HepG2 (cell line): ENCODE results near the gene SAMD10. TPM values are rescaled to one million over a fixed set of nuclear protein-coding genes. Genes with fewer than 3 reads are reported as not detected.

Experiments used
- AGO2 ChIP-seq: fragments of 200-400 bp; formaldehyde crosslinking; optimal IDR thresholded peaks from 2 replicates; pipeline ENCODE3; 2017; ENCODE audit warnings: mild to moderate bottlenecking, low read depth, low read length, moderate library complexity
- ARNT2 ChIP-seq: sonication (generic); formaldehyde crosslinking; IDR thresholded peaks from 2 replicates; pipeline ENCODE4 v1.8.0; 2022; ENCODE audit warnings: mild to moderate bottlenecking, low read depth, missing genetic modification reagents, moderate library complexity
- HNF4A ChIP-seq: sonication (generic); formaldehyde crosslinking; IDR thresholded peaks from 2 replicates; pipeline ENCODE4 v1.4.0; 2020; ENCODE audit warnings: missing genetic modification reagents
- HNRNPL ChIP-seq: fragments of 200-400 bp; formaldehyde crosslinking; IDR thresholded peaks from 2 replicates; pipeline ENCODE4 v1.6.1; 2017; ENCODE audit warnings: mild to moderate bottlenecking, low read depth, low read length
- JUND ChIP-seq: sonication (generic); formaldehyde crosslinking; IDR thresholded peaks from 2 replicates; pipeline ENCODE4 v1.8.0; 2022; ENCODE audit warnings: mild to moderate bottlenecking, missing genetic modification reagents
- KMT2A ChIP-seq: sonication (generic); formaldehyde crosslinking; IDR thresholded peaks from 2 replicates; pipeline ENCODE4 v1.4.0; 2020; ENCODE audit warnings: missing genetic modification reagents
- MEIS1 ChIP-seq: sonication (generic); formaldehyde crosslinking; IDR thresholded peaks from 2 replicates; pipeline ENCODE4 v1.9.0; 2021; ENCODE audit warnings: mild to moderate bottlenecking, missing genetic modification reagents, moderate library complexity, borderline replicate concordance
- MXI1 ChIP-seq: IDR thresholded peaks from 3 replicates; pipeline ENCODE4 v1.6.1; 2012; ENCODE audit warnings: low read depth, low read length, inconsistent platforms, borderline replicate concordance
- MYC ChIP-seq: sonication (generic); formaldehyde crosslinking; IDR thresholded peaks from 2 replicates; pipeline ENCODE4 v1.9.0; 2021; ENCODE audit warnings: missing genetic modification reagents, borderline replicate concordance
- NFKB2 ChIP-seq: sonication (generic); formaldehyde crosslinking; IDR thresholded peaks from 2 replicates; pipeline ENCODE4 v1.4.0; 2020; ENCODE audit warnings: missing genetic modification reagents, borderline replicate concordance
- NFRKB ChIP-seq: fragments of 450-650 bp; IDR thresholded peaks from 2 replicates; pipeline ENCODE4 v1.6.1; 2017
- NR2F1 ChIP-seq, 2 experiments: fragments of 450-650 bp in 1 of 2; formaldehyde crosslinking in 1 of 2; IDR thresholded peaks; 2 replicates each; pipeline versions ENCODE4 v1.5.0 to v1.6.1; 2016 to 2020; ENCODE audit warnings: mild to moderate bottlenecking in 1 of 2, missing compliant biosample characterization in 1 of 2, missing genetic modification reagents in 1 of 2, moderate library complexity in 1 of 2
- TCF12 ChIP-seq, 2 experiments: fragments of 450-650 bp in 1 of 2; sonication (generic) in 1 of 2; formaldehyde crosslinking in 1 of 2; IDR thresholded peaks; 2 replicates each; pipeline versions ENCODE4 v1.6.1 to v1.8.0; 2017 to 2022; ENCODE audit warnings: antibody characterized with exemption in 1 of 2, mild to moderate bottlenecking in 1 of 2, missing genetic modification reagents in 1 of 2, moderate library complexity in 1 of 2
- ZNF101 ChIP-seq: sonication (generic); formaldehyde crosslinking; IDR thresholded peaks from 2 replicates; pipeline ENCODE4 v1.4.0; 2020; ENCODE audit warnings: mild to moderate bottlenecking, low read depth, missing genetic modification reagents, borderline replicate concordance
- ZNF282 ChIP-seq: fragments of 450-650 bp; IDR thresholded peaks from 2 replicates; pipeline ENCODE4 v1.6.1; 2018; ENCODE audit not compliant: partially characterized antibody
- ZNF598 ChIP-seq: sonication (generic); formaldehyde crosslinking; IDR thresholded peaks from 2 replicates; pipeline ENCODE4 v1.5.1; 2020; ENCODE audit warnings: mild to moderate bottlenecking, missing genetic modification reagents, borderline replicate concordance
- ZNF749 ChIP-seq: sonication (generic); formaldehyde crosslinking; IDR thresholded peaks from 2 replicates; pipeline ENCODE4 v1.8.0; 2022; ENCODE audit warnings: mild to moderate bottlenecking, missing genetic modification reagents, moderate library complexity, borderline replicate concordance
- polyA plus RNA-seq, 8 experiments: library from polyadenylated mRNA; depleted of rRNA in 3 of 8; stranded (reverse) in 7 of 8; unstranded in 1 of 8; fragments of >200 nt; fragmentation: Illumina TruSeq in 4 of 8; extraction: Trizol in 4 of 8; gene quantifications; 2 replicates each; pipeline versions ENCODE4 v1.2.1 to v1.2.3, GENCODE V29; 2011 to 2016; ENCODE audit warnings: low read depth in 4 of 8, missing spikeins in 1 of 8, mixed read lengths in 1 of 8; ENCODE audit not compliant: insufficient read depth in 1 of 8
- total RNA-seq, 5 experiments: library from RNA; depleted of rRNA; stranded (reverse); fragments of >200 nt; fragmentation: Illumina TruSeq; extraction: Trizol; gene quantifications; 2 replicates each; pipeline ENCODE4 v1.2.3, GENCODE V29; 2016; ENCODE audit warnings: low read depth in 1 of 5
- TF ChIP-seq, protein P1 (sequence below): IDR thresholded peaks from 2 replicates; pipeline ENCODE4 v1.6.1; 2016; ENCODE audit warnings: missing genetic modification reagents, missing compliant biosample characterization
- TF ChIP-seq, protein P2 (sequence below): sonication (generic); formaldehyde crosslinking; IDR thresholded peaks from 2 replicates; pipeline ENCODE4 v1.5.1; 2020; ENCODE audit warnings: missing genetic modification reagents, mild to moderate bottlenecking, borderline replicate concordance
- TF ChIP-seq, protein P3 (sequence below): sonication (generic); formaldehyde crosslinking; IDR thresholded peaks from 2 replicates; pipeline ENCODE4 v1.4.0; 2020; ENCODE audit warnings: mild to moderate bottlenecking, missing genetic modification reagents
- TF ChIP-seq, protein P4 (sequence below): IDR thresholded peaks from 2 replicates; pipeline ENCODE4 v1.6.1; 2016; ENCODE audit warnings: mild to moderate bottlenecking, missing biosample characterization, missing genetic modification reagents
- TF ChIP-seq, protein P5 (sequence below): sonication (generic); formaldehyde crosslinking; IDR thresholded peaks from 2 replicates; pipeline ENCODE4 v1.4.0; 2020; ENCODE audit warnings: missing genetic modification reagents
- TF ChIP-seq, protein P6 (sequence below): sonication (generic); formaldehyde crosslinking; IDR thresholded peaks from 2 replicates; pipeline ENCODE4 v1.9.0; 2021; ENCODE audit warnings: missing genetic modification reagents, borderline replicate concordance

Gene SAMD10
- total and polyA plus RNA-seq, 2 of the 13 experiments (the other 11 are each of a cell fraction or from before 2014, with no cell fraction given): 6.1 to 11.0 TPM

DNA sequence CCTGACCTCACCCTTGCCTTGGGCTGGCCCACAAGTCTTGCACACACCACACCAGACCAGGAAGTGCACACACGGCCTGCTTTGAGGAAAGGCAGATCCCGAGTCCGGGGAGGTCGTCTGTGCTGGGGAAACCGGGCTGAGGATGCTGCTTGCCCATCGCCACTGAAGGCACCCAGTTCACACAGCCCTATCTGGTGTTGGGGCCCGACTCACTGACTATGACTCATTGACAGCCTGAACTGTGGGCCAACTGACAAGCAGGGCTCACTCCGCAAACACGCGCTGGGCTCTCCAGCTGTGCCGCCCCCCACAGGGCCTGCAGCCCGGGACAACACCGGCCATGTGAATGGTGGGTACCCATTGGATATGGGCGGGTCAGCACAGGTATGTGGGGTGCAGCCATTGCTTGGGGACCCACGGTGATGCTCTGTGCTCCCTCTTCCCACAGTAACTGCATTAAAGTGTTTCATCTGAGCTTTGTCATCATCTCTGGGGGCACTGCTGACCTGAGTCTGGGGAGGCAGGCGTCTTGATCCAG, 1.6 kb downstream of the SAMD10 start (continued):
- TF ChIP-seq, protein P1, sequence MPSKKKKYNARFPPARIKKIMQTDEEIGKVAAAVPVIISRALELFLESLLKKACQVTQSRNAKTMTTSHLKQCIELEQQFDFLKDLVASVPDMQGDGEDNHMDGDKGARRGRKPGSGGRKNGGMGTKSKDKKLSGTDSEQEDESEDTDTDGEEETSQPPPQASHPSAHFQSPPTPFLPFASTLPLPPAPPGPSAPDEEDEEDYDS: peak; percentile 68
- no peak for TF ChIP-seq NFRKB
- peak; percentile 99 for TF ChIP-seq MXI1
- TF ChIP-seq JUND (CRISPR knock-in tag): peak; percentile 95
- TF ChIP-seq, protein P2, sequence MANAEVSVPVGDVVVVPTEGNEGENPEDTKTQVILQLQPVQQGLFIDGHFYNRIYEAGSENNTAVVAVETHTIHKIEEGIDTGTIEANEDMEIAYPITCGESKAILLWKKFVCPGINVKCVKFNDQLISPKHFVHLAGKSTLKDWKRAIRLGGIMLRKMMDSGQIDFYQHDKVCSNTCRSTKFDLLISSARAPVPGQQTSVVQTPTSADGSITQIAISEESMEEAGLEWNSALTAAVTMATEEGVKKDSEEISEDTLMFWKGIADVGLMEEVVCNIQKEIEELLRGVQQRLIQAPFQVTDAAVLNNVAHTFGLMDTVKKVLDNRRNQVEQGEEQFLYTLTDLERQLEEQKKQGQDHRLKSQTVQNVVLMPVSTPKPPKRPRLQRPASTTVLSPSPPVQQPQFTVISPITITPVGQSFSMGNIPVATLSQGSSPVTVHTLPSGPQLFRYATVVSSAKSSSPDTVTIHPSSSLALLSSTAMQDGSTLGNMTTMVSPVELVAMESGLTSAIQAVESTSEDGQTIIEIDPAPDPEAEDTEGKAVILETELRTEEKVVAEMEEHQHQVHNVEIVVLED (CRISPR knock-in tag): peak; percentile 32; the same call in 1 of the 2 replicates
- TF ChIP-seq, protein P3, sequence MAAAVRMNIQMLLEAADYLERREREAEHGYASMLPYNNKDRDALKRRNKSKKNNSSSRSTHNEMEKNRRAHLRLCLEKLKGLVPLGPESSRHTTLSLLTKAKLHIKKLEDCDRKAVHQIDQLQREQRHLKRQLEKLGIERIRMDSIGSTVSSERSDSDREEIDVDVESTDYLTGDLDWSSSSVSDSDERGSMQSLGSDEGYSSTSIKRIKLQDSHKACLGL (CRISPR knock-in tag): peak; percentile 86; the same call in 1 of the 2 replicates
- TF ChIP-seq ZNF101 (CRISPR knock-in tag): 0 out of 2 replicates have a peak, but pooled peaks have one; percentile 21
- TF ChIP-seq HNF4A (CRISPR knock-in tag): 0 out of 2 replicates have a peak, but pooled peaks have one; percentile 13
- no peak for TF ChIP-seq NR2F1 (CRISPR knock-in tag; IDR thresholded peaks at IDR 0.05)
- TF ChIP-seq NFKB2: peak; percentile 83; the same call in 1 of the 2 replicates
- TF ChIP-seq, protein P4, sequence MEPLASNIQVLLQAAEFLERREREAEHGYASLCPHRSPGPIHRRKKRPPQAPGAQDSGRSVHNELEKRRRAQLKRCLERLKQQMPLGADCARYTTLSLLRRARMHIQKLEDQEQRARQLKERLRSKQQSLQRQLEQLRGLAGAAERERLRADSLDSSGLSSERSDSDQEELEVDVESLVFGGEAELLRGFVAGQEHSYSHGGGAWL (CRISPR knock-in tag): peak; percentile 90
- TF ChIP-seq MEIS1 (CRISPR knock-in tag): peak; percentile 98
- TF ChIP-seq ZNF749: peak; percentile 80; the same call in 1 of the 2 replicates
- no peak for TF ChIP-seq ZNF282
- TF ChIP-seq KMT2A (CRISPR knock-in tag): no peak
- peak; percentile 91; the same call in 1 of the 2 replicates for TF ChIP-seq MYC (CRISPR knock-in tag)
- TF ChIP-seq ZNF598 (CRISPR knock-in tag): peak; percentile 93; the same call in 1 of the 2 replicates
- TF ChIP-seq AGO2: peak; percentile 76
- TF ChIP-seq, protein P5, sequence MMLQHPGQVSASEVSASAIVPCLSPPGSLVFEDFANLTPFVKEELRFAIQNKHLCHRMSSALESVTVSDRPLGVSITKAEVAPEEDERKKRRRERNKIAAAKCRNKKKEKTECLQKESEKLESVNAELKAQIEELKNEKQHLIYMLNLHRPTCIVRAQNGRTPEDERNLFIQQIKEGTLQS: peak; percentile 92
- no peak for TF ChIP-seq TCF12 (IDR thresholded peaks at IDR 0.05)
- no peak for TF ChIP-seq TCF12 (CRISPR knock-in tag; IDR thresholded peaks at IDR 0.05)
- TF ChIP-seq, protein P6, sequence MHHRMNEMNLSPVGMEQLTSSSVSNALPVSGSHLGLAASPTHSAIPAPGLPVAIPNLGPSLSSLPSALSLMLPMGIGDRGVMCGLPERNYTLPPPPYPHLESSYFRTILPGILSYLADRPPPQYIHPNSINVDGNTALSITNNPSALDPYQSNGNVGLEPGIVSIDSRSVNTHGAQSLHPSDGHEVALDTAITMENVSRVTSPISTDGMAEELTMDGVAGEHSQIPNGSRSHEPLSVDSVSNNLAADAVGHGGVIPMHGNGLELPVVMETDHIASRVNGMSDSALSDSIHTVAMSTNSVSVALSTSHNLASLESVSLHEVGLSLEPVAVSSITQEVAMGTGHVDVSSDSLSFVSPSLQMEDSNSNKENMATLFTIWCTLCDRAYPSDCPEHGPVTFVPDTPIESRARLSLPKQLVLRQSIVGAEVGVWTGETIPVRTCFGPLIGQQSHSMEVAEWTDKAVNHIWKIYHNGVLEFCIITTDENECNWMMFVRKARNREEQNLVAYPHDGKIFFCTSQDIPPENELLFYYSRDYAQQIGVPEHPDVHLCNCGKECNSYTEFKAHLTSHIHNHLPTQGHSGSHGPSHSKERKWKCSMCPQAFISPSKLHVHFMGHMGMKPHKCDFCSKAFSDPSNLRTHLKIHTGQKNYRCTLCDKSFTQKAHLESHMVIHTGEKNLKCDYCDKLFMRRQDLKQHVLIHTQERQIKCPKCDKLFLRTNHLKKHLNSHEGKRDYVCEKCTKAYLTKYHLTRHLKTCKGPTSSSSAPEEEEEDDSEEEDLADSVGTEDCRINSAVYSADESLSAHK (CRISPR knock-in tag): no peak
- peak; percentile 90; the same call in 1 of the 2 replicates for TF ChIP-seq HNRNPL
- peak; percentile 14; the same call in 1 of the 2 replicates for TF ChIP-seq ARNT2 (CRISPR knock-in tag)
